Testis (tissue), 2 donors: Measurements from ENCODE around the gene TMEM164.

ENCODE experiments used
- CTCF ChIP-seq, 3 experiments: fragments of 450-650 bp in 2 of 3; fragments of 200-600 bp in 1 of 3; sonication (generic) in 1 of 3; IDR thresholded peaks; one replicate each; pipeline ENCODE4 v1.5.1; 2016 to 2019; ENCODE audit warnings: antibody characterized with exemption in 3 of 3, mild to moderate bottlenecking in 2 of 3, moderate library complexity in 1 of 3
- POLR2A ChIP-seq: fragments of 450-650 bp; IDR thresholded peaks from one replicate; pipeline ENCODE4 v1.6.1; 2017; ENCODE audit warnings: antibody characterized with exemption, mild to moderate bottlenecking, moderate library complexity

GRCh38 chrX:110097920-110098319, 95.0 kb downstream of the TMEM164 start:
- TF ChIP-seq CTCF (IDR thresholded peaks at IDR 0.05) = no peak
- TF ChIP-seq POLR2A = no peak
